ENCODE measurements around the gene PHETA1. TPM values are rescaled to one million over a fixed set of nuclear protein-coding genes. Genes with fewer than 3 reads are reported as not detected.

Gene PHETA1
- total RNA-seq, 1 experiment from 2014 or later: 26.2 TPM

DNA sequence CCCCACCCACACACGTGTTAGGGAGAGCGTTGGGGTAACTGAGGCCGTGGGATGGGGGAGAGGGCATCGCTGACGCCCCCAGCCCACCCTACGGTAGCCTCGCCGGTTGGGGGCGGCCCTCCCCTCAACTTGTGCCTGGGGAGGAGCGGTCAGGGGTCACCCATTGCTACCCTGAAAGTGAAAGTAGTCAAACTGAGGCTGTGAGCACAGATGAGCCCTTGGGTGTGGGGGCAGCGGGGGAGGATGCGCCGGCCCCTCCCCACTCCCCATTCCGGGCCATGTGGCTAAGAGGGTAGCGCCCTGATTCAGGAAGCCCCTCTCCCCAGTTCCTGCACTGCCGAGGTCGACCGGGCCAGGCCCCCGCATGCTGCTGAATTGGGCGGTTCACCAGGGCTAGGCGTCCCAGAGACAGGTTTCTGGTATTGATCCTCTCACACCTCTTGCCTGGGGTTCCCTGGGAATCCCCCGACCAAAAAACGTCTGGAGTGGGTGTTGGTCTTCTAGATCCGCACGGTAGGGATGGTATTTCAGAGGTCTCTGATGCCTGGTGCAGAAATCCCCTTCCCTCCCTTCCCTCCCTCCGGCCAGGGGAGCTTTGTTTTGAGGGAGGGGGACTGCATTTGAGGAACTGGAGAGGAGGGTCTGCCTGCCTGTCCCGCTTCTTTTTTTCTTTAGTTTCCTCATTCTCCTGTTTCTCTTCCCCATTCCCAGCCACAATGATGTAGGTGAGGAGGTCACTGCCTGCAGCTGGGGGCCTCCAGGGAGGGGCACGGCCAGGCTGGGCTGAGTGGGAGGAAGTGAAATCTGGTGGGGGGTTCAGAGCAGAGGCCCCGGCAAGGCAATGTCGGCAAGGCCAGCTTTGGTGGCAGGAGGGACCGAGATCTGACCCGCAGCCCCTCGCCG, 37.8 kb upstream of the PHETA1 start:
- Histone ChIP-seq H2AFZ (peak overlapping the region; percentile 81), H3K4me2 (peak overlapping the region; percentile 97), H3K9me3 (ENCODE audit: insufficient read depth, low read depth) (no peaks in the 10 kb centered on the region), H3K4me1 (replicated peaks; ENCODE audit: insufficient read depth) (peaks cover 55% of the 10 kb centered on the region), H3K36me3 (ENCODE audit: low read depth) (no peaks in the 10 kb centered on the region), H3K27ac (no peak overlapping the region), H3K79me2 (ENCODE audit: low read depth) (peaks cover 45% of the 10 kb centered on the region), H4K20me1 (ENCODE audit: insufficient read depth) (no peaks in the 10 kb centered on the region), H3F3A (ENCODE audit: insufficient read depth, low read depth) (peaks cover 41% of the 10 kb centered on the region), H3K27me3 (ENCODE audit: insufficient read depth, low read depth) (no peaks in the 10 kb centered on the region), H3K4me3 (peak overlapping the region; percentile 97), H3K9me2 (ENCODE audit: insufficient read depth) (no peaks in the 10 kb centered on the region)
- DNase-seq: no peak
- TF ChIP-seq, protein P1, sequence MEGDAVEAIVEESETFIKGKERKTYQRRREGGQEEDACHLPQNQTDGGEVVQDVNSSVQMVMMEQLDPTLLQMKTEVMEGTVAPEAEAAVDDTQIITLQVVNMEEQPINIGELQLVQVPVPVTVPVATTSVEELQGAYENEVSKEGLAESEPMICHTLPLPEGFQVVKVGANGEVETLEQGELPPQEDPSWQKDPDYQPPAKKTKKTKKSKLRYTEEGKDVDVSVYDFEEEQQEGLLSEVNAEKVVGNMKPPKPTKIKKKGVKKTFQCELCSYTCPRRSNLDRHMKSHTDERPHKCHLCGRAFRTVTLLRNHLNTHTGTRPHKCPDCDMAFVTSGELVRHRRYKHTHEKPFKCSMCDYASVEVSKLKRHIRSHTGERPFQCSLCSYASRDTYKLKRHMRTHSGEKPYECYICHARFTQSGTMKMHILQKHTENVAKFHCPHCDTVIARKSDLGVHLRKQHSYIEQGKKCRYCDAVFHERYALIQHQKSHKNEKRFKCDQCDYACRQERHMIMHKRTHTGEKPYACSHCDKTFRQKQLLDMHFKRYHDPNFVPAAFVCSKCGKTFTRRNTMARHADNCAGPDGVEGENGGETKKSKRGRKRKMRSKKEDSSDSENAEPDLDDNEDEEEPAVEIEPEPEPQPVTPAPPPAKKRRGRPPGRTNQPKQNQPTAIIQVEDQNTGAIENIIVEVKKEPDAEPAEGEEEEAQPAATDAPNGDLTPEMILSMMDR (conservative IDR thresholded peaks at IDR 0.05): no peak
- TF ChIP-seq EZH2 (IDR thresholded peaks at IDR 0.05; ENCODE audit: low read depth): no peak
- ChIA-PET CTCF (no interaction called here), POLR2A (ENCODE audit: unreplicated experiment) (interaction anchor here (0.7 kb wide), 1 partner anchor 434 kb away, joined by 3 read pairs; no protein-coding TSS in a partner anchor)
- BruUV-seq (replicated peaks): TSS peak; percentile 40
- intact Hi-C loops (cut with micrococcal nuclease; ENCODE audit: unreplicated experiment): no loop called here

DNA sequence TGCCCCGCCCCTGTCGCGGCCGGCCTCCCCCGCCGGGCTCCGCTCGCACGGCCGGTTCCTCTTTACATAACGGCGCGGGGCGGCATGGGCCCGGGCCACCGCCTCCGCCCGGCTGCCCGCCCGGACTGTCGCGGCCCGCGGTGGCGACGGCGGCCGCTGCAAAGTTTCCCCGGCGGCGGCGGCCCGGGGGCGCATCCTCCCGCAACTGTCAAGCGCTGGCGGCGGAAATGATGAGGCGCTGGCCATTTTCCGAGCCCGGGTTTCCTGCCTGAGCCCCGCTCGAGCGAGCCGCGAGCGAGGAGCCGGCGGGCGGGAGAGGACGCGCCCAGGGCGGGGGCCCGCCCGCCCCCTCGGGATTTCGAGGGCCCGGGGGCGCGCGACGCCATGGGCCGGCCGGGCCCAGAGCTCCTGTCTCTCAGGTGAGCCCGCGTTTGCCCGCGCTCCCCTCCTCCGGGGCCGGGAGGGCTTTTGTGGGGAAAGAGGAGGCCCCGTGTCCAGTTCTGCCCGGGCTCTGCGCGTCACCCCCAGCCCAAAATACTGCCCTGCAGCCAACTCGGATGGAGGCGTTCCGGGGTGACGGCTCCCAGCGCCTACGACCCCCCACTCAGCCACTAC, 37.1 kb upstream of the PHETA1 start, which contains the start of gene SH2B3:
Gene SH2B3 (plus strand): TSS at position 65 of the 615 bp plus-strand sequence. CDS start 12,223 bp downstream, outside the sequence.
- H3F3A ChIP-seq (ENCODE audit: insufficient read depth, low read depth): peaks cover 43% of the 10 kb centered on the region
- peak within 1 kb of the TSS; percentile 97 for H3K4me3 ChIP-seq
- intact Hi-C loops (cut with micrococcal nuclease; ENCODE audit: unreplicated experiment): no loop called here
- peaks cover 38% of the 10 kb centered on the region for H3K79me2 ChIP-seq (ENCODE audit: low read depth)
- no peaks in the 10 kb centered on the region for H3K36me3 ChIP-seq (ENCODE audit: low read depth)
- TF ChIP-seq, protein P1 (conservative IDR thresholded peaks at IDR 0.05): no peak
- no peak for TF ChIP-seq EZH2 (IDR thresholded peaks at IDR 0.05; ENCODE audit: low read depth)
- CTCF ChIA-PET: interaction anchor here (0.7 kb wide), 1 partner anchor 981 kb away, joined by 5 read pairs; no protein-coding TSS in a partner anchor
- H3K9me3 ChIP-seq (ENCODE audit: insufficient read depth, low read depth): no peaks in the 10 kb centered on the region
- H3K4me2 ChIP-seq: peak within 1 kb of the TSS; percentile 97
- H4K20me1 ChIP-seq (ENCODE audit: insufficient read depth): no peaks in the 10 kb centered on the region
- H3K4me1 ChIP-seq (replicated peaks; ENCODE audit: insufficient read depth): peaks cover 55% of the 10 kb centered on the region
- 0 out of 2 replicates have a peak within 1 kb of the TSS, but pooled peaks have one; percentile 30 for H3K27ac ChIP-seq
- peak within 1 kb of the TSS; percentile 81 for H2AFZ ChIP-seq
- POLR2A ChIA-PET (ENCODE audit: unreplicated experiment): no interaction called here
- H3K27me3 ChIP-seq (ENCODE audit: insufficient read depth, low read depth): no peaks in the 10 kb centered on the region
- no TSS peak for BruUV-seq (replicated peaks)
- DNase-seq: no peak
- H3K9me2 ChIP-seq (ENCODE audit: insufficient read depth): no peaks in the 10 kb centered on the region

DNA sequence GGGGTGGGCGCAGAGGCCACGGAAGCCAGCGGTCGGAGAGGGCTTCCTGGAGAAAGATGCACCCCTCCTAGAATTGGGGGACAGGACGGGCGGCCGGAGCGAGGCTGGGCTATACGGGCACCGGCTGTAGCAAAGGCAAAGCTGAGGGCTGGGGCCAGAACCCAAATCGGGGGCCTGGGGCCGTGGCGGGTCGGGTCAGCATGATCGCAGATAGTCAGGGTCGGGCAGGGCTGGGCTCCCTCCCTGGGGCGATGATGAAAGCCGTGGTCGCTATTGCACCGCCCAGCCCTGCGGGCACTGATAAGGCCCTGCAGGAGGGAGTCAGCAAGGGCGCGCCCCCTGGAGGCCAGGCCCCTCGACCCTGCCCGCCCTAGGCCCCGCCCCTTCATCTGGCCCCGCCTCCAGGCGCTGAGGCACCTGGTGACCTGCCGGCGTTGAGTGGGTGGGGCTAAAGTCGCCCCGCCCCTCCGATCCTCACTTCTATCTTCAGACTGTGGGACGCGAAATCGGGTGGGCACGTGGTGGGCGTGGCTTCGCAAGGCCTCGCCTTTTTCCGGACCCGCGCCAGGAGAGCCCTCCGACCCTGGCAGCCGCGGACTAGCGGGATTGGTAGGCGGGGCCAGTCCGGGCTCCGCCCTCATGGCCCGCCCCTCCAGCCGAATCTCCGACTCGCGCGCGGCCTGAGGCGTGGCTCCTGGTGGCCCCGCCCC, 36.4 kb upstream of the PHETA1 start:
- 0 out of 2 replicates have a peak overlapping the region, but pooled peaks have one; percentile 30 for H3K27ac ChIP-seq
- no TSS peak for BruUV-seq (replicated peaks)
- H3K4me1 ChIP-seq (replicated peaks; ENCODE audit: insufficient read depth): peaks cover 49% of the 10 kb centered on the region
- POLR2A ChIA-PET (ENCODE audit: unreplicated experiment): no interaction called here
- H3F3A ChIP-seq (ENCODE audit: insufficient read depth, low read depth): peaks cover 43% of the 10 kb centered on the region
- H3K4me3 ChIP-seq: peak overlapping the region; percentile 97
- no peaks in the 10 kb centered on the region for H3K9me2 ChIP-seq (ENCODE audit: insufficient read depth)
- peak overlapping the region; percentile 53 for H3K4me2 ChIP-seq
- no peaks in the 10 kb centered on the region for H3K27me3 ChIP-seq (ENCODE audit: insufficient read depth, low read depth)
- H3K79me2 ChIP-seq (ENCODE audit: low read depth): peaks cover 33% of the 10 kb centered on the region
- intact Hi-C loops (cut with micrococcal nuclease; ENCODE audit: unreplicated experiment): no loop called here
- no peaks in the 10 kb centered on the region for H3K9me3 ChIP-seq (ENCODE audit: insufficient read depth, low read depth)
- DNase-seq: peak; percentile 80 to 97
- CTCF ChIA-PET: interaction anchor here (0.7 kb wide), 1 partner anchor 981 kb away, joined by 5 read pairs; no protein-coding TSS in a partner anchor
- H3K36me3 ChIP-seq (ENCODE audit: low read depth): no peaks in the 10 kb centered on the region
- H4K20me1 ChIP-seq (ENCODE audit: insufficient read depth): no peaks in the 10 kb centered on the region
- H2AFZ ChIP-seq: 0 out of 2 replicates have a peak overlapping the region, but pooled peaks have one; percentile 62
- TF ChIP-seq, protein P1 (conservative IDR thresholded peaks at IDR 0.05): peak; percentile 65
- TF ChIP-seq EZH2 (IDR thresholded peaks at IDR 0.05; ENCODE audit: low read depth): no peak

All from PC-9 (cell line).